DOHH2 (cell line): ENCODE data around the gene SSMEM1.

ENCODE experiments used
- EZH2phosphoT487 ChIP-seq: fragments of 200-600 bp; sonication (generic); IDR thresholded peaks from 2 replicates; pipeline ENCODE4 v1.6.1; 2017; ENCODE audit warnings: borderline replicate concordance, mild to moderate bottlenecking, antibody characterized with exemption, low read length, moderate library complexity, mixed read lengths
- TF ChIP-seq, protein P1 (sequence below): fragments of 200-600 bp; sonication (generic); IDR thresholded peaks from one replicate; pipeline ENCODE4 v1.5.1; 2014; ENCODE audit warnings: antibody characterized with exemption, mild to moderate bottlenecking, low read depth, low read length; ENCODE audit not compliant: poor library complexity, severe bottlenecking

DNA sequence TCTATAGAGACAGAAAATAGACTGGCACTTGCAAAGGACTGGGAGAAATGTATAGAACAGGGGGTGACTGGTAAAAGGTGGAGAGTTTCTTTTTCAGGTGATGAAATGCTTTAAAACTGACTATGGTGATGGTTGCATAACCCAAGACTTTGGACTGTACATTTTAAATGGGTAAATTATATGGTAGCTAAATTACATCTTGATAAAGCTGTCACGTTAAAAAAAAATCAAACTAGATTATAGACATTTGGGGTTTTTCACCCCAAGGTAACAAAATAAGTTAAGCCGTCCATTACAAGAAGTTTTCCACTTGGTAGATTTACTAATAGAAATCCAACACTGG, 26.4 kb upstream of the SSMEM1 start:
- TF ChIP-seq, protein P1, sequence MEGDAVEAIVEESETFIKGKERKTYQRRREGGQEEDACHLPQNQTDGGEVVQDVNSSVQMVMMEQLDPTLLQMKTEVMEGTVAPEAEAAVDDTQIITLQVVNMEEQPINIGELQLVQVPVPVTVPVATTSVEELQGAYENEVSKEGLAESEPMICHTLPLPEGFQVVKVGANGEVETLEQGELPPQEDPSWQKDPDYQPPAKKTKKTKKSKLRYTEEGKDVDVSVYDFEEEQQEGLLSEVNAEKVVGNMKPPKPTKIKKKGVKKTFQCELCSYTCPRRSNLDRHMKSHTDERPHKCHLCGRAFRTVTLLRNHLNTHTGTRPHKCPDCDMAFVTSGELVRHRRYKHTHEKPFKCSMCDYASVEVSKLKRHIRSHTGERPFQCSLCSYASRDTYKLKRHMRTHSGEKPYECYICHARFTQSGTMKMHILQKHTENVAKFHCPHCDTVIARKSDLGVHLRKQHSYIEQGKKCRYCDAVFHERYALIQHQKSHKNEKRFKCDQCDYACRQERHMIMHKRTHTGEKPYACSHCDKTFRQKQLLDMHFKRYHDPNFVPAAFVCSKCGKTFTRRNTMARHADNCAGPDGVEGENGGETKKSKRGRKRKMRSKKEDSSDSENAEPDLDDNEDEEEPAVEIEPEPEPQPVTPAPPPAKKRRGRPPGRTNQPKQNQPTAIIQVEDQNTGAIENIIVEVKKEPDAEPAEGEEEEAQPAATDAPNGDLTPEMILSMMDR = no peak
- no peak for TF ChIP-seq EZH2phosphoT487
